Measurements from ENCODE around the gene SRSF4. TPM values are rescaled to one million over a fixed set of nuclear protein-coding genes. Genes with fewer than 3 reads are reported as not detected.

The SRSF4 gene
- total RNA-seq, 1 donor from 2014 or later, result 145 TPM

DNA sequence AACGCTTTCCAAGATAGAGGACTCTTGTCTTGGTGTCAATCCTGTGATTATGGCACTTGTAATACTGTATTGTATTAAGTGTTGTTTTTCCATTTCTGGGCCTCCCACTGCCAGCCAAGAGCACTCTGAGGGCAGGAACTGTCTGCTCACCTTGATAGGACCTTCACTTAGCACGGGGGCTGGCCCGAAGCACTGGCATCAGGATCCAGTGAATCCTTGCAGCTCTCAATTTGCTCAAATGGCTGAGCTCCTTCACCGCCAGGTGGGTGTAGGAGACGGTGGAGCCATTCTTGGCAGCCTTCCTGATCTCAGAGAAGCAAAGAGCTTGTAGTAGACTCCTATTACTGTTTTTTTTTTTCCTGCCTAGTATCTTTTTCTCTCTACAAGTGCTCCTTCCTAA, 31.4 kb upstream of the SRSF4 start:
- intact Hi-C loops (cut with micrococcal nuclease), result no loop called here

DNA sequence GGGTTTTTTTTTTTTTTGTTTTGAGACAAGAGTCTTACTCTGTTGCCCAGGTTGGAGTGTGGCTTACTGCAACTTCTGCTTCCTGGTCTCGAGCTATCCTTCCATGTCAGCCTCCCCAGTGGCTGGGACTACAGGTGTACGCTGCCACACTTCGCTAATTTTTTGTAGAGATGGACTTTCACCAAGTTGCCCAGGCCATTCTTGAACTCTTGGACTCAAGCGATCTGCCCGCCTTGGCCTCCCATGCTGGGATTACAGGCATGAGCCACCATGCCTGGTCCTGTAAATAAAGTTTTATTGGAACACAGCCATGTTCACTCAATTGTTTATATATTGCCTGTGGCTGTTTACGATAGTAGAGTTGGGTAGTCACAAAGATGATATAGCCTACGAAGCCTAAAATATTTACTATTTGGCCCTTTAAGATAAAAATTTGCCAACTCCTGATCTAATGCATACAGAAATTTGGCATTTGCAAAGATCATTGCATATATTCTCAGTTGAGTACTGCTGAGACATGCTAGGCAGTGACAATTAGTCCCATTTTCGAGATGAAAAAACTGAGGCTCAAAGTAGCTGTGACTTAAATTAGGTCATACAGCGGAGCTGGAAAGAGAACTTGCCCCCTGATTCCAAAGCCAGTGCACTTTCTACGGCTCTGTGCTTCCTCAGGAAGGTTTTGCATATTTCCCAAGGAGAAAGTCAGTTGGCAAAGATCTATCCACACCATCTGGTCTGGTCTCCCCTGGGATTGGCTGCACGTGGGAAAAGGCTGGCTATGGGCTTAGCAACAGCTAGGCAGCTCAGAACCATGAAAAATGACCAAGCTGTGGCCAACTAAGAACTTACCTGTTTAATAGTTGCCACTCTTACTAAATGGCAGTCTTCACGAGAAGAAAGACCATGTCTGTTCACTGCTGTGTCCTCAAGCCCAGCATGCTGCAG, 29.7 kb upstream of the SRSF4 start:
- Mint-ChIP-seq H3K27ac (no peak overlapping the region), H3K9me3 (no peaks in the 10 kb centered on the region), H3K27me3 (ENCODE audit: low read depth) (no peaks in the 10 kb centered on the region), H3K4me3 (ENCODE audit: low read depth) (no peak overlapping the region), H3K36me3 (ENCODE audit: low read depth) (peaks cover 25% of the 10 kb centered on the region), H3K4me1 (ENCODE audit: low read depth) (peaks cover 2% of the 10 kb centered on the region)
- intact Hi-C loops (cut with micrococcal nuclease), result no loop called here
- DNase-seq (ENCODE audit: low spot score), result no peak

More for the DNA sequence above, 31.4 kb upstream of the SRSF4 start:
- H3K27ac Mint-ChIP-seq, result no peak overlapping the region
- H3K4me3 Mint-ChIP-seq (ENCODE audit: low read depth), result no peak overlapping the region
- peaks cover 2% of the 10 kb centered on the region for H3K4me1 Mint-ChIP-seq (ENCODE audit: low read depth)
- H3K36me3 Mint-ChIP-seq (ENCODE audit: low read depth), result peaks cover 25% of the 10 kb centered on the region
- no peaks in the 10 kb centered on the region for H3K9me3 Mint-ChIP-seq
- DNase-seq (ENCODE audit: low spot score), result no peak
- H3K27me3 Mint-ChIP-seq (ENCODE audit: low read depth), result no peaks in the 10 kb centered on the region

GRCh38 chr1:29210278-29211085, 28.8 kb upstream of the SRSF4 start:
- Mint-ChIP-seq H3K9me3 (no peaks in the 10 kb centered on the region), H3K27me3 (ENCODE audit: low read depth) (no peaks in the 10 kb centered on the region), H3K4me1 (ENCODE audit: low read depth) (peaks cover 2% of the 10 kb centered on the region), H3K36me3 (ENCODE audit: low read depth) (peaks cover 29% of the 10 kb centered on the region), H3K27ac (no peak overlapping the region), H3K4me3 (ENCODE audit: low read depth) (no peak overlapping the region)
- intact Hi-C loops (cut with micrococcal nuclease), result no loop called here
- no peak for DNase-seq (ENCODE audit: low spot score)

DNA sequence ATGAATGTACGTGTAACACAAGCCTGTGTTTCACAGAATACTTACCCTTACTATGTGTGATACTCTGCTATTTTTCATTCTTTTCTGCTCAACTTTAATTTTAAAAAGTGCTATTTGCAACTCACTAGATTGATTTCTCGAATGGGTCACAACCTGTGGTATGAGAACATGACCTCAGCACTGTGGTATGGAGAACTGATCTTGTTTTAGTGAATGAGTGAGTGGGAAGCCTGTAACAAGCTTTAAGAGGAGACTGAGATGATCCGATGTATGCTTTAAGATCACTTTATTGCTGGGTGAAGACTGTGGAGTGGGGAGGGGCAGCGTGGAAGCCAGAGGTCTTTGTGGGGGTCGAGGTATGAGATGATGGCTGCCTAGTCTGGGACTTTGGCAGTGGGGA, 27.5 kb upstream of the SRSF4 start:
- no peaks in the 10 kb centered on the region for H3K9me3 Mint-ChIP-seq
- H3K27me3 Mint-ChIP-seq (ENCODE audit: low read depth), result no peaks in the 10 kb centered on the region
- H3K27ac Mint-ChIP-seq, result no peak overlapping the region
- peaks cover 2% of the 10 kb centered on the region for H3K4me1 Mint-ChIP-seq (ENCODE audit: low read depth)
- H3K36me3 Mint-ChIP-seq (ENCODE audit: low read depth), result peaks cover 21% of the 10 kb centered on the region
- DNase-seq (ENCODE audit: low spot score), result no peak
- intact Hi-C loops (cut with micrococcal nuclease), result no loop called here
- H3K4me3 Mint-ChIP-seq (ENCODE audit: low read depth), result no peak overlapping the region

DNA sequence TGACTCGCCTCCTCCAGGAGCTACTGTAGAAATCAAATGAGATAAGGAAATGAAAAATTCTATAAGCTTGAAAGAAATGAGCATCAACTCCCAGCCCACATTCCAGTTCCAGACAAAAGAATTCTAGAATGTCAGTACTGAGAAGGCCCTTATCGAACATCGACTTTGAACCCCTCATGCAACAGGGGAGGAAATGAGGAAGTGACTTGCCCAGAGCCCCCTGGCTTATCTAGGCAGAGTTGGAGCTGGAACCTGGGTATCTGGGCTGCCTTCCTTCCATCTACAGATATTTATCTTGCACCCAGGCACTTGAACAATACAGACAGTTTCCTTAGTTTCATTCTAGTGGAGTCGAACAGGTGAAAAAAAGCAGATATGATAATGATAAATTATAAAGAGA, 26.7 kb upstream of the SRSF4 start:
- Mint-ChIP-seq H3K27ac (no peak overlapping the region), H3K4me1 (ENCODE audit: low read depth) (peaks cover 2% of the 10 kb centered on the region), H3K27me3 (ENCODE audit: low read depth) (no peaks in the 10 kb centered on the region), H3K4me3 (ENCODE audit: low read depth) (no peak overlapping the region), H3K36me3 (ENCODE audit: low read depth) (peaks cover 18% of the 10 kb centered on the region), H3K9me3 (no peaks in the 10 kb centered on the region)
- DNase-seq (ENCODE audit: low spot score), result no peak
- intact Hi-C loops (cut with micrococcal nuclease), result no loop called here

GRCh38 chr1:29202584-29203340, 21.1 kb upstream of the SRSF4 start:
- Mint-ChIP-seq H3K4me1 (ENCODE audit: low read depth) (peaks cover 16% of the 10 kb centered on the region), H3K27me3 (ENCODE audit: low read depth) (no peaks in the 10 kb centered on the region), H3K36me3 (ENCODE audit: low read depth) (peaks cover 19% of the 10 kb centered on the region), H3K9me3 (no peaks in the 10 kb centered on the region), H3K4me3 (ENCODE audit: low read depth) (no peak overlapping the region), H3K27ac (peak overlapping the region; percentile 70)
- peak; percentile 78 for DNase-seq (ENCODE audit: low spot score)
- intact Hi-C loops (cut with micrococcal nuclease), result loop anchor here (1.0 to 5.0 kb wide), 4 partner anchors 20 to 320 kb away; partner anchors contain the start of gene TMEM200B

DNA sequence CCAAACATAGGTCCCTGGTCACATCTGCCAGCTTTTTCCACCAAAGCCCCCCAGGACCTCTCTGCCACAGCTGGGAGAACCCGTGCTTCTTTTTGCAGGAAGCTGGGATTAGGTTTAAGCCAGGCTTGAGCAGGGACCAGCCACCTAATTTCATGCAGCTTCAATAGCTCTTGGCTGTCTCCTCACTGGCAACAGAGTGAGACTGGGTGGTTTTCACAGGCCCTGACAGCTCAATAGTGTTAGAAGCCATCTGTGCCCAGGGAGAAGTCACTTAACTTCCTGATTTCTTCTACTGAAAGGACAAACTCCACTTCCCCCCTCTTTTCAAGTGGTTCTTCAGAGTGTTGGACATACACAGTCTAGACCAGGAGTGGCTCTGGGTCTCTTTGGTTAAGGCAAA, 20.4 kb upstream of the SRSF4 start:
- H3K36me3 Mint-ChIP-seq (ENCODE audit: low read depth), result peaks cover 24% of the 10 kb centered on the region
- H3K4me3 Mint-ChIP-seq (ENCODE audit: low read depth), result no peak overlapping the region
- DNase-seq (ENCODE audit: low spot score), result no peak

GRCh38 chr1:29201595-29202051, 19.9 kb upstream of the SRSF4 start:
- H3K27ac Mint-ChIP-seq, result peak overlapping the region; percentile 70

More for the DNA sequence above, 20.4 kb upstream of the SRSF4 start:
- Mint-ChIP-seq H3K27ac (peak overlapping the region; percentile 70), H3K27me3 (ENCODE audit: low read depth) (no peaks in the 10 kb centered on the region), H3K9me3 (no peaks in the 10 kb centered on the region), H3K4me1 (ENCODE audit: low read depth) (peaks cover 16% of the 10 kb centered on the region)
- intact Hi-C loops (cut with micrococcal nuclease), result loop anchor here (1.0 to 5.0 kb wide), 4 partner anchors 20 to 320 kb away; partner anchors contain the start of gene TMEM200B

DNA sequence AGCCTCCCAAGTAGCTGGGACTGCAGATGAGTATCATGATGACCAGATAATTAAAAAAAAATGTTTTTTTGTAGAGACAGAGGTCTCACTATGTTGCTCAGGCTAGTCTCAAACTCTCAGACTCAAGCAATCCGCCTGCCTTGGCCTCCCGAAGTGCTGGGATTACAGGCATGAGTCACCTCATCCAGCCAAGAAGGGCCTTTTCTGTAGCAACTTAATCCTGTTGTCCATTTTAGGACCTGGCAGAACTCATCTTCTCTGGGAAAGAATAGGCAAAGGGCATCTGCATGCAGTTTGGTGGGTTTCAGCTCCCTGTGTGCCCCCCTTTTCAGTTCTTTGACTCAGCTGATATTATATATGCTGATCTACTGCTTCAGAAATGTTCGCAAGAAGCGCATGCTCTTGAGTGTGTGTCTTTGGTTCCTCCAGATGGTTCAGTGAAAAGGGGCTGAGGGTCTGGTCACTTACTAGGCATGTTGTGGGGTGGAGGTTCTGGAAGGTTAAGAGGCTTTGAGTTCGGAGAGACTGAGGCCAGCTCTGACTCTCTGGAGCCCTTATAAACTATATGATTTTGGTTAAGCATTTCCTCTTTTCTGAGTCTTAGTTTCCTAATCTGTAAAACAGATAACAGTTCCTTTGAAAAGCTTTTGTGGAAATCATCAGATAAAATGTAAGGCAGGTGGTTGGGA, 19.4 kb upstream of the SRSF4 start:
- no peak for DNase-seq (ENCODE audit: low spot score)
- Mint-ChIP-seq H3K9me3 (no peaks in the 10 kb centered on the region), H3K4me1 (ENCODE audit: low read depth) (peaks cover 16% of the 10 kb centered on the region), H3K27ac (peak overlapping the region; percentile 70), H3K36me3 (ENCODE audit: low read depth) (peaks cover 24% of the 10 kb centered on the region), H3K27me3 (ENCODE audit: low read depth) (no peaks in the 10 kb centered on the region), H3K4me3 (ENCODE audit: low read depth) (no peak overlapping the region)
- intact Hi-C loops (cut with micrococcal nuclease), result loop anchor here (5.0 kb wide), 2 partner anchors 79 to 169 kb away; partner anchors contain the start of gene TMEM200B

More at GRCh38 chr1:29201595-29202051, 19.9 kb upstream of the SRSF4 start:
- Mint-ChIP-seq H3K4me3 (ENCODE audit: low read depth) (no peak overlapping the region), H3K27me3 (ENCODE audit: low read depth) (no peaks in the 10 kb centered on the region), H3K9me3 (no peaks in the 10 kb centered on the region), H3K4me1 (ENCODE audit: low read depth) (peaks cover 16% of the 10 kb centered on the region), H3K36me3 (ENCODE audit: low read depth) (peaks cover 24% of the 10 kb centered on the region)
- no peak for DNase-seq (ENCODE audit: low spot score)
- intact Hi-C loops (cut with micrococcal nuclease), result loop anchor here (1.0 to 5.0 kb wide), 4 partner anchors 19 to 319 kb away; partner anchors contain the start of gene TMEM200B

- no peaks in the 10 kb centered on the region for H3K9me3 Mint-ChIP-seq
- DNase-seq (ENCODE audit: low spot score), result no peak
- H3K27ac Mint-ChIP-seq, result no peak overlapping the region
- H3K4me1 Mint-ChIP-seq (ENCODE audit: low read depth), result peaks cover 16% of the 10 kb centered on the region
- intact Hi-C loops (cut with micrococcal nuclease), result loop anchor here (1.0 kb wide), 1 partner anchor 316 kb away; no protein-coding TSS in a partner anchor
- H3K36me3 Mint-ChIP-seq (ENCODE audit: low read depth), result peaks cover 33% of the 10 kb centered on the region
- H3K27me3 Mint-ChIP-seq (ENCODE audit: low read depth), result no peaks in the 10 kb centered on the region
- H3K4me3 Mint-ChIP-seq (ENCODE audit: low read depth), result no peak overlapping the region
Observed at GRCh38 chr1:29197993-29198392, 16.3 kb upstream of the SRSF4 start.

DNA sequence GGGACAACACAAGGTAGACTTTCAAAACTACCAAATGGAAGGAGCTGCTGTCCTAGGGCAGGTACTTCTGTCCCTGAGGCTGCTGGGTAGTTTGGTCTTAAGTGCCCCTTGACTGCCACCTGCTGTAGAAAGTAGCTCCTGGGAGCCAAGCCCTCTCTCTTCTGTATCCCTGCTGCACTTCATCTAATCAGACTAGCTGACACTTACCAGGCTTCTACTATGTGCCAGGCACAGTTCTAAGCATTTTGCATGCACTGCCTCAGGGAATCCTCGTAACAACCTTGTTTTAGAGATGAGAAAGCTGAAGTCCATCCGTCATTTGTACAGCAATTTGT, 15.9 kb upstream of the SRSF4 start:
- Mint-ChIP-seq H3K4me1 (ENCODE audit: low read depth) (peaks cover 14% of the 10 kb centered on the region), H3K36me3 (ENCODE audit: low read depth) (peaks cover 32% of the 10 kb centered on the region), H3K4me3 (ENCODE audit: low read depth) (no peak overlapping the region), H3K27ac (no peak overlapping the region), H3K9me3 (no peaks in the 10 kb centered on the region), H3K27me3 (ENCODE audit: low read depth) (no peaks in the 10 kb centered on the region)
- intact Hi-C loops (cut with micrococcal nuclease), result loop anchor here (1.0 kb wide), 1 partner anchor 315 kb away; no protein-coding TSS in a partner anchor
- DNase-seq (ENCODE audit: low spot score), result peak; percentile 24
